SH-SY5Y (cell line): Measurements from ENCODE around the gene ADGRL1.

Experiments
- GATA2 ChIP-seq: IDR thresholded peaks from 2 replicates; pipeline ENCODE4 v1.6.1; 2011; ENCODE audit warnings: mild to moderate bottlenecking, low read depth, low read length
- GATA3 ChIP-seq: IDR thresholded peaks from 2 replicates; pipeline ENCODE4 v1.6.1; 2011; ENCODE audit warnings: low read depth, mild to moderate bottlenecking, low read length, moderate library complexity

DNA sequence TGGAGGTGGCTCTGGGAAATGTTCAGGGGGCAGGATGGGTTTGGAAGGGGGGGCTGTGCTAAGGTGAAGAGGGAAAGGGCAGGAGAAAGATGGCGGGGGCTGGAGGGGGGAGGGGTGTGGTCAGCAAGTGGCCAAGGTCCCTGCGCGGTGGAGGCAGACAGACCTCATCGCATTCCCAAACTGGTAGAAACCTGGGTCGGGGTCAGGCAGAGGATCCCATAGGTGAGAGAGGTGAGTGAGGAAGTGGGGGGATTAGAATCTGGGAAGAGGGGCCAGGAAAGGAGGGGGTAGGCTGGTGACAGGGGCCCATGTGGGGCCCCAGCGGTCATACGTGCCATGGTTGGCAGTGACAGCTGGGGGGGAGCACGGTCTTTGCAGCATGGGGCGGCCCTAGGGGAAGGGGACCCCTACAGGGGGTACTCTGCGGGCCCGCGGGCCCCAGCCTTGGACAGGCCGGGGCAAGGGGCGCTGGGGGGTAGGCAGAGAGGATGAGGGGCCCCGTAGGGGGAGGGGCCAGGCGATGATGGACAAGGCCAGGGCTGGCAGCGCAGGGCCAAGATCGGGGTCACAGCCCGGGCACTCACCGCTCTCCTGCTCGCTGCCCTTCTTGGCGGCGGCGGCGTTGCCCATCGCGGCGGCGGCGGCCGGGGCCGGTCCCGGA lies 88.9 kb downstream of the ADGRL1 start:
- TF ChIP-seq GATA2 (no peak), GATA3 (no peak)
